ENCODE measurements around the gene TMEM170A. TPM values are rescaled to one million over a fixed set of nuclear protein-coding genes. Genes with fewer than 3 reads are reported as not detected.

The TMEM170A gene
- total and polyA plus RNA-seq, 10 of the 15 experiments (the other 5 are each of a cell fraction or from before 2014, with no cell fraction given), result 7.3 to 28.2 (median 20.9) TPM

DNA sequence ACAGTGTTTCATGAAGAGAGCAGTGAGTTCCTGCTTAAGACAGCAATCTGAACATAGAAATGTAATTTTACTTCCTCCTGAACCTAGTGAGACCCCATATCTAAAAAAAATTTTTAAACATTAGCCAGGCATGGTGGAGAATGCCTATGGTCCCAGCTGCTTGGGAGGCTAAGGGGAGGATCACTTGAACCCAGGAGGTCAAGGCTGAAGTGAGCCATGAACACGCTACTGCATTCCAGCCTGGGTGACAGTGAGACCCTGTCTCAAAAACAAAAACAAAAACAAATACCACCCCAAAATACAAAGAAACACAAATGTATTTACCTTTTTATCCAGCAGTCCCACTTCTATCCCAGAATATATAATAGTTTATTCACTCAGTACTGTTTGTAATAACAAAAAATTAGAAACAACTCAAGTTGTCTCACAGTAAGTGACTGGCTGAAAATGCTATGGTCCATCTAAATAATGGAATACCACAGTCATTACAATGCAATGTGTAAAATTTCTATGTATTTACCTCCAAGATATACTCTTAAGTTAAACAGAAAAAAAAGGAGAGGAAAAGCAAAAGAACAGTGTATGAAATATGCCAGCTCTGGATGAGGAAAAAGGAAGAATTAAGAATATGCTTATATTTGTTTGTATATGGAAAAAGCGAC lies 47.5 kb downstream of the TMEM170A start:
- no peak for TF ChIP-seq POLR2A (IDR thresholded peaks at IDR 0.05; ENCODE audit: low read depth, low read length)
- no peak for TF ChIP-seq E2F4 (IDR thresholded peaks at IDR 0.05; ENCODE audit: low read depth, low read length)
- TF ChIP-seq MEF2A (IDR thresholded peaks at IDR 0.05; ENCODE audit: insufficient read depth, low read depth, low read length), result no peak
- TF ChIP-seq ZNF622 (IDR thresholded peaks at IDR 0.05), result no peak
- TF ChIP-seq ZNF687 (IDR thresholded peaks at IDR 0.05), result no peak
- no peak for TF ChIP-seq GATAD2B (conservative IDR thresholded peaks at IDR 0.05; ENCODE audit: low read depth)
- no peak for TF ChIP-seq HCFC1 (IDR thresholded peaks at IDR 0.05; ENCODE audit: low read length)
- no peak for TF ChIP-seq NFIC (IDR thresholded peaks at IDR 0.05; ENCODE audit: low read depth, low read length)
- no peak for TF ChIP-seq ZNF384 (IDR thresholded peaks at IDR 0.05; ENCODE audit: borderline replicate concordance, low read depth, low read length)
- no peak for DNase-seq (ENCODE audit: low read depth, low spot score)
- intact Hi-C loops (cut with micrococcal nuclease; ENCODE audit: unreplicated experiment), result no loop called here
- in situ Hi-C loops (cut with MboI), result no loop called here
- Histone ChIP-seq H3K27ac (ENCODE audit: control insufficient read depth, insufficient read depth) (no peak overlapping the region), H3K4me3 (no peak overlapping the region), H3K9me3 (replicated peaks; ENCODE audit: control insufficient read depth, insufficient read depth, low read length) (no peaks in the 10 kb centered on the region), H3K9ac (ENCODE audit: control insufficient read depth, insufficient read depth, low read length) (no peak overlapping the region), H3K27me3 (replicated peaks in 1 of 2; ENCODE audit: control insufficient read depth in 2 of 2, insufficient read depth in 2 of 2, low read length in 1 of 2) (no peaks in the 10 kb centered on the region), H3K36me3 (ENCODE audit: control insufficient read depth in 2 of 2, insufficient read depth in 2 of 2, low read length in 1 of 2) (peaks cover 0 to 7% of the 10 kb centered on the region in 2 experiments; a peak in 1 of 4 replicates), H3K79me2 (ENCODE audit: control insufficient read depth, insufficient read depth, low read length) (peaks cover 21% of the 10 kb centered on the region), H3K4me1 (ENCODE audit: control insufficient read depth, insufficient read depth, low read length) (peaks cover 10% of the 10 kb centered on the region; the same call in 1 of the 2 replicates), H2AFZ (ENCODE audit: control insufficient read depth, low read depth, low read length) (no peak overlapping the region), H3K4me2 (ENCODE audit: control insufficient read depth, insufficient read depth) (no peak overlapping the region), H4K20me1 (ENCODE audit: control insufficient read depth, insufficient read depth) (no peaks in the 10 kb centered on the region)
- FAIRE-seq, result no peak
- ChIA-PET RAD21 (ENCODE audit: unreplicated experiment) (interaction anchor here (1.3 kb wide), 1 partner anchor 218 kb away, joined by 4 read pairs; no protein-coding TSS in a partner anchor), SMC1A (ENCODE audit: uncharacterized antibody, unreplicated experiment) (no interaction called here), POLR2A (no interaction called here), CTCF (interaction anchor here (1.2 kb wide), 1 partner anchor 15 kb away, joined by 3 read pairs; no protein-coding TSS in a partner anchor)
- WGBS (ENCODE audit: insufficient coverage, insufficient replicate concordance, low lambda C conversion rate, missing lambda C conversion rate), result 70% methylated on average over 2 of the region's 2 CpGs
- ATAC-seq, result no peak
- no TSS peak for BruUV-seq (replicated peaks)
